GM12874 (cell line): ENCODE results near the gene BRCC3.

Source experiments
- TF ChIP-seq, protein P1 (sequence below): IDR thresholded peaks from 2 replicates; pipeline ENCODE4 v1.5.1; 2011; ENCODE audit warnings: low read depth, mild to moderate bottlenecking, control low read depth, low read length, moderate library complexity; ENCODE audit not compliant: insufficient read depth

Gene BRCC3

DNA sequence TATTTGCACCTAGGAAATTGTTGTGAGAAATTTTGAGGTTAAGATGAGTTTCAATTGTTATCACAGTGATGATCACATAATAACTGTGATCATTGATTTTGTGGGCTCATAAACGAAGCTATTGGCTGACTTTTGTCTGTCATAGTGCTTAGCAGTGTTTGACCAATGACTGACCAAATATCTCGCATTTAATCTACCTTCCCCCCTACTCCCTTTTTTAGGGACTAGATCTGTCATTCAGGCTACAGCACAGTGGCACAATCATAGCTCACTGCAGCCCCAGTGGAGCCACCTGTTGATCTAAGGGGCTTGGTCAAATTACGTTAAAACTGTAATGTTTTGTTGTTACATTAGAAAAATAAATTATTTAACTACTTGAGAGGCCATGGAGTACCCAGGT is 43.2 kb upstream of the BRCC3 start:
- TF ChIP-seq, protein P1, sequence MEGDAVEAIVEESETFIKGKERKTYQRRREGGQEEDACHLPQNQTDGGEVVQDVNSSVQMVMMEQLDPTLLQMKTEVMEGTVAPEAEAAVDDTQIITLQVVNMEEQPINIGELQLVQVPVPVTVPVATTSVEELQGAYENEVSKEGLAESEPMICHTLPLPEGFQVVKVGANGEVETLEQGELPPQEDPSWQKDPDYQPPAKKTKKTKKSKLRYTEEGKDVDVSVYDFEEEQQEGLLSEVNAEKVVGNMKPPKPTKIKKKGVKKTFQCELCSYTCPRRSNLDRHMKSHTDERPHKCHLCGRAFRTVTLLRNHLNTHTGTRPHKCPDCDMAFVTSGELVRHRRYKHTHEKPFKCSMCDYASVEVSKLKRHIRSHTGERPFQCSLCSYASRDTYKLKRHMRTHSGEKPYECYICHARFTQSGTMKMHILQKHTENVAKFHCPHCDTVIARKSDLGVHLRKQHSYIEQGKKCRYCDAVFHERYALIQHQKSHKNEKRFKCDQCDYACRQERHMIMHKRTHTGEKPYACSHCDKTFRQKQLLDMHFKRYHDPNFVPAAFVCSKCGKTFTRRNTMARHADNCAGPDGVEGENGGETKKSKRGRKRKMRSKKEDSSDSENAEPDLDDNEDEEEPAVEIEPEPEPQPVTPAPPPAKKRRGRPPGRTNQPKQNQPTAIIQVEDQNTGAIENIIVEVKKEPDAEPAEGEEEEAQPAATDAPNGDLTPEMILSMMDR = no peak

DNA sequence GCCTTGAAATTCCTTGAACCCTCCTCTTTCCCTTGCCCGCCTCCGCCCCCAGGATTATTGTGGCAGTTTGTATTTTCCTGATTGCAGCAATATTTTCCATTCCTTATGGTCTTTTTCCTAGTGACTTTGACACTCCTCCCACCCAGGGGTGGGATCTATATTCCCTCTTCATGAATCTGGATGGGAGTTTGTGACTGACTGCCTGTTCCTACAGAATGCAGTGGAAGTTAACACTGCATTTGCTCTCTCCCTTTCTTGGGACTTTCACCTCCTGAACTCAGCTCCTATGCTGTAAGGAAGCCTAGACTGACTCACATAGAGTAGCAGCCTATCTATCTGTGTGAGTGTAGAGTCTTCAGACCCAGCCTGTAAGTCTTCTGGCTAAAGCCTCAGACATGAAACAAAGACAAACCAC is 42.4 kb upstream of the BRCC3 start:
- TF ChIP-seq, protein P1 = no peak

DNA sequence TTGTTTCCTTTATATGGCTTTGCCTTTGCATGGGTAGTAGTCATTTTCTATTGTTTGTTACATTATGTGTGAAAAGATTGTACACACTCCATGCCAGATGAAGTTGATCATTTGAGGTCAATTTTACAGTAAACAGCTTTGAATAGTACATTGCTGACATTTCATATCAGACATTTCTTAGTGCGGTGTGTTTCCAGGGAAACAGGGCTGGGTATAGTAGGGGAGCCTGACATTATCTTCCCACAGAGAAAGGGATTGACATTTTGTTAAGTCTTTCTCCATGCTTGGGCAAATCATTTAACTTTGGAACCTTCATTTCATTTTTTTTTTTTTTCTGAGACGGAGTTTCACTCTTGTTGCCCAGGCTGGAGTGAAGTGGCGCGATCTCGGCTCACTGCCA is 39.7 kb upstream of the BRCC3 start:
- TF ChIP-seq, protein P1 = no peak

DNA sequence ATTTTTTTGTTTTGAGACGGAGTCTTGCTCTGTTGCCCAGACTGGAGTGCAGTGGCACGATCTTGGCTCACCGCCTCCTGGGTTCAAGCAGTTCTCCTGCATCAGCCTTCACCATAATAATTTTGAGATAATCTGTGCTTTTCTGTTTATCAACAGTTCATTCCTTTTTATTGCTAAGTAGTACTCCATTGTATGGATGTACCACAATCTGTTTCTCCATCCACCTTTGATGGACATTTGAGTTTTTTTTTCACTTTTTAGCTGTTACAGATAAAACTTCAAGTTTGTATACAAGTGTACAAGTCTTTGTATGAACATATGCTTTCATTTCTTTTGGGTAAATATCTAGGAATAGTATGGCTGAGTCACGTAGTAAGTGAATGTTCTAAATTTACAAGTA is 35.6 kb upstream of the BRCC3 start:
- TF ChIP-seq, protein P1 = no peak

DNA sequence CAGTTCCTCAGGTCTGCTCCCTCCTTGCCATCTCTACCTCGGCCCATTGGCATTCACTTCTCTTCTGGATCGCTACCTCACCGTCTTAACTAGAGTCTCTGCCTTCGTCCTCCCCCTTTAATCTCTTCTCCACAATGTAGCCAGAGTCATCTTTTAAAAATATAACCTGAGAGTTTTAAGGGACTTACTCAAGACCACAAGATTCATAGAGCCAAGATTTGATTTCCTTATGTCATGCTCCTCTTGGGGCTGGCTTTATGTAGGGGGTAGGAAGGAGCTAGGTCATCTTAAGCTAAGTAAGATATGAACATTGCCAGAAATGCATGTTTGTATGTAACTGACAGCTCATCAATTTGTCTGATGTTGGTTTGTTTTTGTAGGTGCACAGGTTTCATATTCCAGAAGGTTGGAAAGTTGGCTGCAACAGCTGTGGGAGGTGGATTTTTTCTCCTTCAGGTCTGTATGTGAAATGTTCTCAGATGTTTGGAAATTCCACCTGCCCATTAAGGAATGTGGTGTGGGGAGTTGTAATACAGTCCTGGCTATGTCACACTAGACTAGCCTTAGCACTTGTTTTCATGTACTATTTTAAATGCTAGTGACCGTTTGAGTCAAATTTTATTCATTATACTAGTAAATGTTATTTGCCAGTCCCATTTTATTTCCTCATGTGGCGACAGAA is 25.0 kb upstream of the BRCC3 start:
- TF ChIP-seq, protein P1 = no peak

DNA sequence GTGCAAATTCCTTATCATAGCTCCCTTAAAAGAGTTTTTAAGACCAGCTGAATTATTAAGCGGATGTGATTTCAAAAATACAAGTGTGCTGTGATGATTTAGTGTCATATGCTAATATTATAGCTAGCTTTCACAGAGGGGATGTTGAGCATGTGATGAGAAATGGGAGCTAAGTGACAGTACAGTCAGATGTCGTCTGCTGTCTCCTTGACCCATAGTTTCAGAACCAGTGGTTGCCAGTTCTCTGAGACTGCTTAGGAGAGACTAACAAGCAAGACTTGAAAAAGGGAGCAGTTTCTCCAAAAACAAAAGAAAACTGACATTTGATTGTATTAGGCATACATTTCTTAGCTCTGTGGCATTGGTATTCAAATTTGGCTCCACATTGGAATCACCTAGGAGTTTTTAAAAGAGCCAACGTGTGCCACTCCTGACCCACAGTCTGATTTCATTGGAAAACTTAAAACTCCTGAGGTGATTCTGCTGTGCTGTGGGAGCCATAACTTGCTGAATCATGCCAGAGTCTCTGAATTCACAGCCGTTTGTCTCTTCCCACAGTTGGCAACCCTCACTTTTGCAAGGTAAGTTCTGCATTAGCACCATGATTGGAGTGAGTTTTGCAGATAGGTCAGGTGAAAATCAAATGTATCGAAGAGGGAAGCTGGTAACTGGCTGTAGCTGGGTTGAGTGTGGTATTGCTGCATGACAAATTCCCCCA is 24.3 kb upstream of the BRCC3 start:
- TF ChIP-seq, protein P1 = no peak

DNA sequence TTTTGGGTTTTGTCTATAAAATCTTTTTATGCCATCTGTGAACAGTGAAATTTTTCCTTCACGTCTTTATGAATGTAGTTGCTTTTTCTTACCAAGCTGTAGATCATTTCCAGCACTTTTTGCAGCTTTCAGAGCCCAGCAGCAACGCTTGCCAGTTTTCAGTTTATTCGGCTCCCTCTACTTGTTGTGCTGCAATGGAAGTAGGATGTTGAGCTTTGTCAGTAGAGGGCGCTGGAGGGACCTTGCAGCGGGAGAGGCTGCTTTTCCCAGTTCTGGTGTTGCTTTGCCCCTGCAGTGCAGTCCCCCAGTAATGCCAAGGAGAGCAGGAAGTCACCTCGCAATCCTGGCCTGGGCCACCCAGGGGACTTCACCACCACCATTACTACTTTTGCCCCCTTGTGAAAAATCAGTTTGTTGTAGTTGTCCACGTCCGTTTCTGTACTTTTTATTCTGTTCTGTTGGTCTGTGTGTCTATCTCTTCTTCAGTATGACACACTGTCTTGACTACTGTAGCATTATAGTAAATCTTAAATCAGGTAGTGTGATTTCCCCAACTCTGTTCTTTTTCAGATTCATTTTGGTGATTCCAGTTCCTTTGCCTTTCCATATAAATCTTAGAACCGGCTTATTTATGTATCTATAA is 22.2 kb upstream of the BRCC3 start:
- TF ChIP-seq, protein P1 = peak; percentile 53
